Stimulated activated CD4-positive, alpha-beta T cell treated with anti-CD3 and anti-CD28 coated beads, Interleukin-15, amount 100 ng/mL, for 24 hours (primary cell): ENCODE measurements around the gene GPR68.
"Not testable (repeated sequence)": the region's sequence is repeated elsewhere in the genome, so short reads cannot be mapped to it uniquely, and the experiment has no call there.

ENCODE experiments used
- DNase-seq: peaks from one replicate; pipeline ENCODE4 v3.0.0-alpha.2; 2020

GPR68 gene

DNA sequence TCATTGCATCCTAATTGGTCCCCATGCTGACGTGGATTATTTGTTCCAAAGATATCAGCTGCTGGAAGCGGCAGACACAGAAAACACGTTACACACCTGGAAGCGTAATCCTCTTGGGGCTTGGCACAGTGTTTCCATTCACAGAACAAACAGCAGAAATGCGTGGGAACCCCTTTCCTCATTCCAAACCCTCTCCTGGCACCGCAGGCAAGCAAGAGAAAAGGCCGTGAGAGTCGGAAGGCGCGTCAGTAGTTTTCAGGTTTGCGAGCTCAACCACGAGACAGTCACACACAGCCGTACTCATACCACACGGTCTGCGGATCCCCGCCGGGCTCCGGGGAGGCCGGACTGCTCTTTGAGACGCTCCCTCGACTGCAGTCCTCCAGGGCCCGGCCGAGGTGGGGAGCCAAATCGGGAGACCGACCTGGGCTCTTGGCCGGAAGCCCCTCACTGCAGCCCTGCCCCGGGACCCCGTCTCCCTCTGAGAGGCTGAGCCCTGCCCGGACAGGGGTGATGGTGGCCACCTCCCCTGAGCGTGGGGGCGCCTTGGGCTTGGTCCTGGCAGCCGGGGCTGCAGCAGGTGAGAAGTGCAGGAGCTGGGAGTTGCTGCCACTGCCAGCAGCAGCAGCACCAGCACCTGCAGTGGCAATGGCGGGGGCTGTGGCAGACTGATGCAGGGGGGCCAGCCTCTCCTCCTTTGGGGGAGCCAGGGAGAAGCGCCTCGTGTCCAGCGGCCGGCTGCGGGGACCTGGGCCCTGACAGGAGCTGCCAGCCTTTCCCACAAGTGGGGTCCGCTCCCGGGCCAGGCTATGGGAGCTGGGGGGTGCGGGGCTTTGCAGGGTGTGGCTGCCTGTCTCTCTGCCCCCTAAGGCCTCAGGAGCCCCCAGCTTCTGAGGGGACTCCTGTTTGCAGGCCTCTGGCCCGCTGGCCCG lies 28.1 kb upstream of the GPR68 start:
- no peak for DNase-seq

DNA sequence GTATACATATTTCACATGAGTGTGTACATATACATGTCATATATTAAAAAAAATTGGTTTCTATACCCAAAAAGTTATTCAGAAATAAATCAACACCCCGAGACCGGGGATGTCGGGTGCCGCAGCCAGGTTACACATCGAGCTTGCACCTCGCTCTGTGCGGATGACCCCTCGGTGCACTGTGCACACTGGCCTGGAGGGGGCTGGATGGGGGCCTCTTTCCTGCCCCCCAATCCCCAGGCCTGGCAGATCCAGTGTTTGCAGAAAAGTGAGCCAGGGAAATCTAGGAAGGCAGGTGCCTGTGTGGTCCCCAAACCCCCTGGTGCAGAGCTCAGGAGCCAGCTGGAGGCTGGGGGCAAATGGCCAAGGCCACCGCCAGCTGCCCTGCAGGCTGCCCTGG lies 27.1 kb upstream of the GPR68 start:
- DNase-seq: no peak

GRCh38 chr14:91270619-91271018 lies 26.1 kb upstream of the GPR68 start:
- DNase-seq: no peak

GRCh38 chr14:91270188-91270587 lies 25.7 kb upstream of the GPR68 start:
- no peak for DNase-seq

DNA sequence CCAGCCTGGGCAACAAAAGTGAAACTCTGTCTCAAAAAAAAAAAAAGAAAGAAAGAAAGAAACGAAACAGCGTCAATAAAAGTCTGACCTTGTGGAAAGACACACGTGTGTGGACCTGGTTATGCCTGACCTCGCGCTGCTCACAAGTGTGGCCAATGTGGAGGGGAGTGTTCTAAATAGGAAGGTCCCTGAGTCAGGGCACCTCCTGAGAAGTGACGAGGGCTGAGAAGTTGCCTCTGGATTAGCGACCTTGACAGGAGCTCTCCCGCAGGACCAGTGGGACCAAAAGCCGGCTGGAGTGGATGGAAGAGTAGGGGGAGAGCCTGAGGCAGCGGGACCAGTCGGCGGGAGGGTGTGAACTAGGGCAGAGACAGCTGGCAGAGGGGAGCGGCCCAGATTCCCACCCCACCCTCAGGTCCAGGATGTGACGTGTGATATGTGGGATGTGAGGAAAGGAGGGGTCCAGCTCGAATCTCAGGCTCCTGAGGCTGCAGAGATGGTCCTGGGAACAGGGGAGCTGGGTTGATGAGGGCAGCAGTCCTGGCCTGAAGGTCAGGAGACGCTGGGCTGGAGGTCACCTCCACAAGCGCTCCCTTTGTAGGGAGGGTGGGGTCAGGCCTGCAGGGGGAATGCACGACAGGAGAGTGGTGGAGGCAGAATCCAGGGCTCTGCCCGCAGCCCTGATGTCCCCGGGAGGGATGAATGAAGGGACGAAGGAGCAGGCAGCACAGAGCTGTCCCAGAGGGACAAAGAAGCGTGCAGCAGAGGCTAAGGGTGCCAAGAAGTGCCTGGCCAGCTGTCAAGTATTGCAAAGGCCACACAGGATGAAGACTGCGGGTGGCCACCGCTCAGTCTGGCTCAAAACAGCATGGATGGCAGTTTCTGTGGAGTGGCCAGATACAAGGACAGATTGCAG lies 24.8 kb upstream of the GPR68 start:
- DNase-seq: no peak

DNA sequence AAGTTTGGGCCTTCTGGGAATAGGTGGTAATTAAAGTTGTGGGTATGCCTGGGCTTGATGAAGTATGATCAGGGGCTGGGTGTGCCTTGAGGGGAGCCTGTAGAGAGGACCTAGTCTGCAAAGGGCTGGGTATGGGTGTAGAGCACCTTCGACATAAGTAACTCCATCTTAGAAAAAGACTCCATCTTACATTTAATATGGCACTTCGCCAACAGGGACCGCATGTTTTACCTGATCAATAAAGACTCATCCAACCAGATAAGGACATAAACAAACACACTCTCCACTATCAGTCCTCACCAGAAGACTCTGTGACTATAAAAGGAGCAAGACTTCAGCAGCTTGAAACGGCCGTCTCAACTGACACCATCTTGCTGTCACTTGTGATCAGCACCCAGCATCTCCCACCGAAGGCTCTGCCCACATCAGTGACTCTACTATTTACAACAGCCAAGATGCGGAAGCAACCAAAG lies 23.5 kb upstream of the GPR68 start:
- DNase-seq: no peak

DNA sequence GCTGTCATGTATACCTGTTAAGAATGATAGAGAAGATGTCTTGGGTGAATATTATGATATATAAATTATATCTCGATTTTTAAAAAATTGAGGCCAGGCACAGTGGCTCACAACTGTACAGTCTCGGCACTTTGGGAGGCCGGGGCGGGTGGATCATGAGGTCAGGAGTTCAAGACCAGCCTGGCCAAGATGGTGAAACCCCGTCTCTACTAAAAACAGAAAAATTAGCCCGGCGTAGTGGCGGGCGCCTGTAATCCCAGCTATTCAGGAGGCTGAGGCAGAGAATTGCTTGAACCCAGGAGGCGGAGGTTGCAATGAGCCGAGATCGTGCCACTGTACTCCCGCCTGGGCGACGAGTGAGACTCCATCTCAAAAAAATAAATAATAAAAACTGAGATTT lies 21.8 kb upstream of the GPR68 start:
- DNase-seq: not testable (repeated sequence)

- no peak for DNase-seq
These were observed 20.9 kb upstream of the GPR68 start for GRCh38 chr14:91265404-91265803.

DNA sequence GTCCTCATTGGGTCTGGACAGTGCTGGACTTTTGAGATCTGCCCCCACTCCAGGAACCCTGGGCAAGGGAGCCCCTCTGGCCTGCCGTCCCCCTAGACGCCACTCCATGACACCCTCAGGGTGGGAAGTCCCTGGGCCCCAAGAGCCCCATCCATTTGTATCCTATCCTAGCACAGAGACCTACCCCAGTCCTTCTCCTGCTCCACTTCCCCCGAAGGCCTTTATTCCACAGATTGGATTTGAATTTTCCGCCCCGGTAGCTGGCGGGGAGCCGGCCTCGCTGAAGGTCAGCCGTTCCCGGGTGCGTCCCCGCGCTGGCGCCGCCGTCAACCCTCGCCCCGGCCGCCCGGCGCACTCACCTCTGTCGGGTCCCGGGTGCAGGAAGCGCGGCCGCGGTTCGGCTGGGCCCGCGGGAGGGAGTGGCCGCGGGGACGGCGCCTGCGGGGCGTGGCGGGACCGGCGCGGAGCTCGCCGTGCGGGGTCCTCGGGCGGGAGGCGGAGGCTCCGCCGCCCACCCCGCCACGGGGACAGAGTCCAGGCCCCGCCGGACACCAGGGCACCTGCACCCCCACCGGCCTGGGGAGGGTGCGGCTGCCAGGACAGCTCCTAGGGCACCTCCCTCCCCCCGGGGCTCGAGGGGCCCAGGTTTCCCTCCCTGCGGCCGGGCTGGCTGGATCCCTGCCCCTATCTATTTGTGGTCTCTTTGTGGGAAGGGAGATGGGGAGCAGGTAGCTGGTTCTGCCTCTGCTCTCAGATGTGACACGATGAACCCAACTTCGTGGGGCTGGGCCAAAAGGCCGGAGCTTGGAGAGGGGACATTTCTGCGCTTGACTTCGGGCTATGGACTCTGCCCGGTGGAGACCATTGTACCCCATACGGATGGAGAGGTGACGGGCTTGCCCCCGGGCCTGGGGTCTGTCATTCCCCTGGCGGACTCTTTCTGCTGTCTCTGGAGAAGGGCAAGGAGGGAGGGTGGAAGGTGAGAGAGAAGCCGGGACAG lies 19.9 kb upstream of the GPR68 start:
- DNase-seq: peak; percentile 46

- no peak for DNase-seq
These were observed 18.8 kb upstream of the GPR68 start for GRCh38 chr14:91263329-91263728.

DNA sequence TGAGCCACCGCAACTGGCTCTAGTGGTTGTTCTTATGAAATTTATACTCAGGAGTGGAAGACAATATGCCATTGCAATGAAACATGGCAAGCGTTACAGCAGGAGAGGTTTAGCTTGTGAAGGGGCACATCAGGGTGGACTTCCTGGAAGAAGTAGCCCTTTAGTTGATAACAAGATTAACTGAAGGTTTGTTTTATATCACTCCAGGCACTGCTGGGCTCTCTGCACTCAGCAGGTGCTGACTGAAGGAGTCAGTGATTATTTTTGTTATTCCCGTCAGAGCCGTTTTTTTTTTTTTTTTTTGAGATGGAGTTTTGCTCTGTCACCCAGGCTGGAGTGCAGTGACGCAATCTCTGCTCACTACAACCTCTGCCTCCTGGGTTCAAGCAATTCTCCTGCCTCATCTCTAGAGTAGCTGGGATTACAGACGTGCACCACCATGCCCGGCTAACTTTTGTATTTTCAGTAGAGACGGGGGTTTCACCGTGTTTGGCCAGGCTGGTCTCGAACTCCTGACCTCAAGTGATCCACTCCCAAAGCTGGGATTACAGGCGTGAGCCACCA lies 17.6 kb upstream of the GPR68 start:
- no peak for DNase-seq

- DNase-seq: peak; percentile 64
These were observed 16.6 kb upstream of the GPR68 start for GRCh38 chr14:91261115-91261514.

DNA sequence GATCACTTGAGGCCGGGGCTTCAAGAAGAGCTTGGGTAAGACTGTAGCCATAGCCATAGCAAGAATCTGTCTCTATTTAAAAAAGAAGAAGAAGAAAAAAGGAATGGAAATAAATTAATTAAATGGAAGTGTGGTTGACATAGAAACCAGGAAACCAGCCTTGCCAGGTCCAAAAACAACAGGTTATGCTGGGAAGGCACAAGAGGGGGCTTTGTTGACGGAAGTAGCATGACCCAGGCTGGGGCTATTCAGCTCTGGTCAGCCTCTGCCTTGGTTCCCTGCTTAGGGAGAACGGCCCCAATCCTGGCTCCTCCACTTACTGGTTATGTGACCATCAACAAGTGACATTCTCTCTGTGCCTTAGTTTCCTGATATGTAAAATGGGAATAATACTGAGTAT lies 14.4 kb upstream of the GPR68 start:
- DNase-seq: no peak

- DNase-seq: peak; percentile 33
These were observed 13.6 kb upstream of the GPR68 start for GRCh38 chr14:91258011-91258618.

DNA sequence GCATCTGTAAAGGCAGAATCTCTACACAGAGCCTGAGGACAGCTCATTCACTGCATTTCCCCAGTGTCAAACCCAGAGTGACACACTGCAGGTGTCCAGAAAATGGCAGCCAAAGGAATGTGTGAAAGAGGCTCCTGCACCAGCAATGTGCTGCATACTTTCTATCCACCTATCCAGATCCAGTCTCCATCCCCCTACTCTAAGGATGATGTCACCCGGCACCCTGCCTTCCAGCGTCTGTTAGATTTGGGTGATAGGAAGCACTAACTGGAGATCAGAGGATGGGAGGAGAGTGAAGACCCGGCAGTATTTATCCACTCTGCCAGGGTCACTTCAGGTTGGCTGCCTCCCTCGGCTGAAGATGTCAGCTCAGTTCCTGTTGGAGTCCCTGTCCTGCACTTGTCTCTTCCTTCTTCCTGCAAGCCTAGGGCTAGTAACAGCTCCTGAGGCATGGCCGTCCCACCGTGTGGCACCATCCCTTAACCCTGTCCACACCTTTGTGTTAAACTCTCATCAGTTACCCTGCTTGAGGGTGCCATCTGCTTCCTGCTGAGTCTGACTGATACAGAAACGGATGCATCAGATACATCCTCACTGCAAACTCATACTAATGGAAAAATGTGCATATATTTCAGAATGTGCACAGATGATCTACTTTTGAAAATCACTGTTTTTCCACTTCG lies 13.0 kb upstream of the GPR68 start:
- DNase-seq: no peak

DNA sequence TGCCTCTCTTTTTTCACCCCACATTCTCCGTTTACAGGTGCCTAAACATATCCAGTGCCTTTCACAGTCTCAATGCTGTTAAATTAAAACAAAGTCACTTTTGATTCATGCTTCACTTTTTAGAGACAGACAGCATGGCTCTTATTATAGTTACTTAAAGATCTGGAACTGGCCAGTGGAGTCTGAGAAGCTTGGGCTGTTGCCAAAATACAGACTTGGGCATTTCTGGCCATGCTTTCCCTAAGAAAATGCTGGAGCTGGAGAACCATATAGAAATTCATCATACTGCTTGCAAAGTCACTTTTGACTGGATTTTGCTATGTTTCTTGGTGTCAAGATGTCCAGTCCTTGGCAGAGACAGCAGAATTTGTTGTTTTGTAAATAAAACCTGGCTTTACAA lies 12.2 kb upstream of the GPR68 start:
- DNase-seq: no peak

GRCh38 chr14:91255026-91255695 lies 10.7 kb upstream of the GPR68 start:
- no peak for DNase-seq

GRCh38 chr14:91254461-91254860 lies 10.0 kb upstream of the GPR68 start:
- peak; percentile 27 for DNase-seq

GRCh38 chr14:91253795-91254323 lies 9.4 kb upstream of the GPR68 start:
- DNase-seq: peak; percentile 15
